Measurements from ENCODE around the gene ELAVL2.

DNA sequence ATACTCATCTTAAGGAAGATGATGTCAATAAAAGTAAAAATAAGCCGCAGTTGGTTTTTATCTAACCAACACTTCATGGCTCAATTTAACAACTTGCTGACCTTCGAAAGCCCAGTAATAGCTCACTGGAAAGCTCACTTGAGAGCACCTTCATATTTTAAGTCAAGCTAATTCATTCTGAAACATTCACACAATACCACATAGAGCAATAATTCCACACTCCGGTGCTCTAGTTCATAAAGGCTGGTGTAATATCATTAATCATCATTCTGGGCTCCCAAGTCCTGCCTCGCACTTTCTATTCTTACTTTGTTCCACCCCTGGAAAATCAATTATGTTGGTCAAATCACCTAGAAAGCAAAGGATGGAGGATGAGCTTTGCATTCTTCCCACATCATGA is 74.4 kb downstream of the ELAVL2 start:
- TF ChIP-seq CTCF (IDR thresholded peaks at IDR 0.05), result no peak
- no peak for TF ChIP-seq ZFX (IDR thresholded peaks at IDR 0.05; ENCODE audit: borderline replicate concordance)

Measured in 22Rv1 (cell line).